Left ventricle myocardium inferior (tissue), 1 donor: ENCODE results near the gene CLDND2. TPM values are rescaled to one million over a fixed set of nuclear protein-coding genes. Genes with fewer than 3 reads are reported as not detected.
"Not testable (repeated sequence)": the region's sequence is repeated elsewhere in the genome, so short reads cannot be mapped to it uniquely, and the experiment has no call there.

Experiments
- DNase-seq: peaks from one replicate; pipeline ENCODE4 v3.0.0-alpha.2; 2020
- H3K27ac ChIP-seq: fragments of 200-600 bp; replicated peaks from 2 replicates; pipeline ENCODE4 v1.8.0; 2021
- H3K27me3 ChIP-seq: fragments of 200-600 bp; 2 replicates; pipeline ENCODE4 v1.8.0; 2021; ENCODE audit warnings: low read depth
- H3K36me3 ChIP-seq: fragments of 200-600 bp; 2 replicates; pipeline ENCODE4 v1.8.0; 2021
- H3K4me1 ChIP-seq: fragments of 200-600 bp; 2 replicates; pipeline ENCODE4 v1.8.0; 2021
- H3K4me3 ChIP-seq: fragments of 200-600 bp; 2 replicates; pipeline ENCODE4 v1.8.0; 2021; ENCODE audit warnings: mild to moderate bottlenecking, moderate library complexity
- H3K9me3 ChIP-seq: fragments of 200-600 bp; replicated peaks from 2 replicates; pipeline ENCODE4 v1.8.0; 2021
- CTCF ChIP-seq: fragments of 200-600 bp; IDR thresholded peaks from 2 replicates; pipeline ENCODE4 v1.8.0; 2021; ENCODE audit warnings: antibody characterized with exemption, mild to moderate bottlenecking, borderline replicate concordance
- intact Hi-C: fragments of 100-400 bp; cut with micrococcal nuclease; formaldehyde crosslinking; loops from one replicate; pipeline ENCODE4 v1.11.0; 2022
- long read RNA-seq: library from polyadenylated mRNA; unstranded; transcript quantifications from one replicate; pipeline ENCODE4 v2.0.0, GENCODE V29; 2021
- total RNA-seq: library from RNA; stranded (reverse); fragmentation: NEBNext Ultra II Directional; extraction: Animal tissue kit (Norgen Biotek cat#: 25700); gene quantifications from one replicate; pipeline ENCODE4 v1.2.1, GENCODE V29; 2021
- donor health status: DM: no; HTN: yes; CAD: no; lungs with severe emphysema.

Gene CLDND2, protein sequence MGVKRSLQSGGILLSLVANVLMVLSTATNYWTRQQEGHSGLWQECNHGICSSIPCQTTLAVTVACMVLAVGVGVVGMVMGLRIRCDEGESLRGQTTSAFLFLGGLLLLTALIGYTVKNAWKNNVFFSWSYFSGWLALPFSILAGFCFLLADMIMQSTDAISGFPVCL
- 1.5 TPM for total RNA-seq
- long read RNA-seq, partial matches to known transcripts: 1 of 1 reads
- long read RNA-seq, other reads (novel, unspliced or antisense): 0 of 1 reads

DNA sequence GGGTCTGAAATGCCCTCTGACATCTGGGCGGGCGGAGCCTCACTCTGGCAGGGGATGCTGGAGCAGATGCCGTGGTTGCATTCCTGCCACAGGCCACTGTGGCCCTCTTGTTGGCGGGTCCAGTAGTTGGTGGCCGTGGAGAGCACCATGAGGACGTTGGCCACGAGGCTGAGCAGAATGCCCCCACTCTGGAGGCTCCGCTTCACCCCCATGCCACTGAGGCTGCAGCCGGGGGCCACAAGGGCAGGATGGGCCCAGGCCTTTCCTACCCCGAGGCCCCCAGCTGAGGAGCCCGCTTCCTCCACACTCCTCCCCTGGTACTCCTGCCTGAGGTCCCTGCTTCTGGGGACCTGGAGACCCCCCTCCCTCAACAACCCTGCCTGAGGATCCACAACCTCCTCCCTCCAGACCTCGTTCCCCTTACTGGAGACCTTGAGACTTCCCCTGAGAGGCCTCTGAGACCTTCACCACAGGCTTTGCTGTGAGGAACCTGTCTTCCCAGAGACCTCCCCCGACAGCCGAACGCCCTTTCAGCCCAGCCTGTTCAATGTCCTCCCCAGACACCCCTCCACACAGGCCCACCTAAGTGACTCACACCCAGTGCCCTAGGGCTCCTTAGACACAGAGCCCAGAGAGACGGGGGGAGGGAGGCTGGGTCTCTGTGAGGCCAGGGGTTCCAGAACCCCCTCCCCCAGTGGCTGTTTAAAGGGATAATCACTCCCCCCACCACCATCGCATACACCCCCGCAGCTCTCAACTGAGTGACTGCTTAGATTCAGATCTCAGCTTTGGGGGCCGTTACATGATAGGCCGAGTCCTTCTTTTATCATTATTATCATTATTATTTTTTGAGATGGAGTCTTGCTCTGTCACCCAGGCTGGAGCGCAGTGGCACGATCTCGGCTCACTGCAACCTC lies at the start of gene CLDND2:
CLDND2 (minus strand) TSS at position 638 of the 917 bp plus-strand sequence; CDS start at position 212, 426 bp downstream.
- Histone ChIP-seq H3K27ac (peak within 1 kb of the TSS; percentile 97), H3K4me3 (peak within 1 kb of the TSS; percentile 86), H3K27me3 (no peaks in the 10 kb centered on the region), H3K4me1 (peaks cover 42% of the 10 kb centered on the region), H3K36me3 (no peaks in the 10 kb centered on the region), H3K9me3 (no peaks in the 10 kb centered on the region)
- no peak for DNase-seq
- intact Hi-C loops: no loop called here
- TF ChIP-seq CTCF: no peak

GRCh38 chr19:51417810-51418157 lies 49.0 kb upstream of the CLDND2 start:
- no peak for DNase-seq
- Histone ChIP-seq H3K36me3 (no peaks in the 10 kb centered on the region), H3K27ac (no peak overlapping the region), H3K9me3 (no peaks in the 10 kb centered on the region), H3K27me3 (peaks cover 88% of the 10 kb centered on the region), H3K4me1 (no peaks in the 10 kb centered on the region), H3K4me3 (no peak overlapping the region)
- intact Hi-C loops: no loop called here
- TF ChIP-seq CTCF: no peak

- no peak within 1 kb of the TSS for H3K4me3 ChIP-seq
- TF ChIP-seq CTCF: no peak
Measured at GRCh38 chr19:51417107-51417809, 48.5 kb upstream of the CLDND2 start, which contains the start of gene SIGLEC10. SIGLEC10 (minus strand) TSS chr19:51417642; CDS start chr19:51417581, 61 bp downstream.

GRCh38 chr19:51416422-51416821 lies 47.6 kb upstream of the CLDND2 start:
- H3K27ac ChIP-seq, H3K36me3 ChIP-seq, H3K9me3 ChIP-seq, DNase-seq, intact Hi-C loops, H3K4me3 ChIP-seq, H3K4me1 ChIP-seq: not testable (repeated sequence)
- peaks cover 91% of the 10 kb centered on the region for H3K27me3 ChIP-seq

More at GRCh38 chr19:51417107-51417809, 48.5 kb upstream of the CLDND2 start, which contains the start of gene SIGLEC10:
- DNase-seq: peak; percentile 44
- Histone ChIP-seq H3K36me3 (no peaks in the 10 kb centered on the region), H3K4me1 (no peaks in the 10 kb centered on the region), H3K9me3 (no peaks in the 10 kb centered on the region), H3K27ac (no peak within 1 kb of the TSS), H3K27me3 (peaks cover 89% of the 10 kb centered on the region)
- intact Hi-C loops: no loop called here

- no peak overlapping the region for H3K4me3 ChIP-seq
- no peaks in the 10 kb centered on the region for H3K4me1 ChIP-seq
- H3K9me3 ChIP-seq: no peaks in the 10 kb centered on the region
- intact Hi-C loops: no loop called here
- H3K27ac ChIP-seq: no peak overlapping the region
- no peaks in the 10 kb centered on the region for H3K36me3 ChIP-seq
- no peak for DNase-seq
- peaks cover 79% of the 10 kb centered on the region for H3K27me3 ChIP-seq
- no peak for TF ChIP-seq CTCF
Measured at GRCh38 chr19:51415187-51415586, 46.4 kb upstream of the CLDND2 start.
